DMS 273 (cell line): ENCODE data around the gene CDC45.

Source experiments
- DNase-seq: peaks from one replicate; lab custom pipeline; 2025; ENCODE audit not compliant: unreplicated experiment; lab: John Stamatoyannopoulos, UW

Gene CDC45

DNA sequence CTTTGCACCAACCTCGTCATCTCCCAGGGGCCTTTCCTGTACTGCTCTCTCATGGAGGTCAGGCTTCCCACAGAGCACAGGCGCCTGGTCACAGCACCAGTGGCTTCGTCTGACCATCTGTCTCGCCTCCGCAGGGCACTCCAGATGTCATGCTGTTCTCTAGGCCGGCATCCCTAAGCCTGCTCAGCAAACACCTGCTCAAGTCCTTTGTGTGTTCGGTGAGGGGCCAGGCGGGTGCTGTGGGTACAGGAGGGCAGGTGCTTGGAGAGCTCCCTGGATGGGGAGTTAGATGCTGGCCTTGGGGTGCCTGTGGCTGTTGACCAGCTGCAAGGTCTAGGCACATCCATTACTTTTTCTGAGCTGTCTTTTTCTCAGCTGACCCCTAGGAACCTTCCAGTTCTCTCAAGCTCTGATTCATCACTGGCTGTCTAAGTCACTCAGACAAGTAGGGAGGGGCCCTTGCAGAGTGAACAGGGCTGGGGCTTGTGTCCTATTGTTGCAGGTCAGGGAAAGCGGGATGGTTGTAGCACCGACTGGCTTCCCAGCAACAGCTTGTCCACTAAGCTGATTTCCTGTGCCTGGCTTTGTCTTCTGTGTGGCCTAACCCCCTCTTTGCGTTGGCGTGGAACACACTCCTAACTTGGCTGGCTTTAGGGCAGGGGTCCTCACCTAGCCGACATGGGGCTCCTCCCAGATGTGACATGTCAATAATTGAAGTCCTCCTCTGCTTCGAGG is 35.3 kb downstream of the CDC45 start:
- peak; percentile 93 for DNase-seq

DNA sequence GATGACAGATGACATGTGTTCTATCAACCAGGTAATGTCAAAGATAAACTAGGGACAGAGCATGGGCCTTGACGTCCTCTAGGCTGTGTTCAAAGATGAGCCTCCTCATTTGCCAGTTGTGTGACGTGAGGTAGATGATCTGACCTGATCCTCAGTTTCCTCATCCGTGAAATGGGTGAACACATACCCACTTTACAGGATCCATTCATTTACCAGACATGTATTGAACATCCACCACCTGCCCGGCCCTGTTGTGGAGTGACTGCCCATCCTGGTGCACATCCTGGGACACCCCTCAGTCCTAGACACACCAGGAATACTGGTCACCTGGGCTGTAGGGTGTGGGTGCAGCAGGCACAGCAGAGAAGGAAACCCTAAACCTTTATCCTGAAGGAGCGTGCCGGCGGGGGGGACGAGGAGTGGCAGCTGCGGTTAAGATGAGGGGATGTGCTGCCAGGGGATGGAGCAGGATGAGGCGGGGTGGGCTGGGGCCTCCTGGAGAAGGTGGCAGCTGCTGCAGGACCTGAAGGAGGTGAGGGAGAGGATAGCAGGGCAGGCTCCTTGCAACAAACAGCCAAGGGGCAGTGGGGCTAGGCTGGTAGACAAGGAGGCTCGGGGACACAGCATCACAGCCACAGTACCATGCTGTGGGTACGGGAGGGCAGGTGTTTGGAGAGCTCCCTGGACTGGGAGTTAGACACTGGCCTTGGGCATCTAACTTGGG is 36.1 kb downstream of the CDC45 start:
- no peak for DNase-seq

DNA sequence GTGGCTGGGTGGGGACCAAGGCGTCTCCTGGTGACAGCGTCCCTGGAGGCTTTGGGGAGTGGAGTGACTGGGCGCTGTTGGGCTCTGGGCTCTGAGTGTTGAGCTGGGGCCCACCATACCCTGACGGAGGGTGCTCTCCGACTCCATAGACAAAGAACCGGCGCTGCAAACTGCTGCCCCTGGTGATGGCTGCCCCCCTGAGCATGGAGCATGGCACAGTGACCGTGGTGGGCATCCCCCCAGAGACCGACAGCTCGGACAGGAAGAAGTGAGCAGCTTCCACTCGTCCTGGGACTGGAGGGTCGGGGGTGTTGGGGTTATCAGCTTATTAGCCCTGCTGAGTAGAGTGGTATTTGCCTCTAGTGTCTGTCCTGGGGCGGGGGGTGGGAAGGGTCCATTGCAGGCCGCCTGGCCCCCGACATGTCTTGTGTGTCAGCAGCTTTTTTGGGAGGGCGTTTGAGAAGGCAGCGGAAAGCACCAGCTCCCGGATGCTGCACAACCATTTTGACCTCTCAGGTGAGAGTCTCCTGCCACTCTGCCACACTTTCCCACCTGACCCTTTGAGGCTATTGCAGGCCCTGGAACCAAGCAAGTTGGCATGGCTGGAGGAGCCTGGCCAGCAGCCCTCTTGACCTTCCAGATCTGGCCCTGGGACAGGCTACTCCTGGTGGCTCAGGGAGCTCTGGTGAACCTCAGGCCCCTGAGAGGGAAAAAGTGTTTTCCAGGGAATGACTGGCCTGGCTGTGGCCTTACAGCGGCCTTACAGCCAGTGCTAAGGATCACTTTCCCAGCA is 36.9 kb downstream of the CDC45 start:
- no peak for DNase-seq

DNA sequence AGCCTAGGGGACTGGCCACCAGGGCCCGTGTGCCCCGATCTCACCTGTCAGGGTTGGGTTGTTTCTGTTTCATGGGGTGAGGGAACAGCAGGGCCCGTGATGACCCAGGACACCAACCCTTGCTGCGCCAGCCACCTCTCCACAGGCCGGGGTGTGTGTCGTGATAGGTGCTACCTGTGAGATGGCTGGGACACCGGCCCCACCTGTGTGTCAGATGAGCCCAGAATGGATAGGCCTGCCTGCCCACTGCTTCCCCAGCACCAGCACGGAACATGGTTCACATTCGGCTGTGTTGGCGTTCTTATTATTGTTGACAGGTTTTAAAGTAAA is 37.4 kb downstream of the CDC45 start:
- no peak for DNase-seq

DNA sequence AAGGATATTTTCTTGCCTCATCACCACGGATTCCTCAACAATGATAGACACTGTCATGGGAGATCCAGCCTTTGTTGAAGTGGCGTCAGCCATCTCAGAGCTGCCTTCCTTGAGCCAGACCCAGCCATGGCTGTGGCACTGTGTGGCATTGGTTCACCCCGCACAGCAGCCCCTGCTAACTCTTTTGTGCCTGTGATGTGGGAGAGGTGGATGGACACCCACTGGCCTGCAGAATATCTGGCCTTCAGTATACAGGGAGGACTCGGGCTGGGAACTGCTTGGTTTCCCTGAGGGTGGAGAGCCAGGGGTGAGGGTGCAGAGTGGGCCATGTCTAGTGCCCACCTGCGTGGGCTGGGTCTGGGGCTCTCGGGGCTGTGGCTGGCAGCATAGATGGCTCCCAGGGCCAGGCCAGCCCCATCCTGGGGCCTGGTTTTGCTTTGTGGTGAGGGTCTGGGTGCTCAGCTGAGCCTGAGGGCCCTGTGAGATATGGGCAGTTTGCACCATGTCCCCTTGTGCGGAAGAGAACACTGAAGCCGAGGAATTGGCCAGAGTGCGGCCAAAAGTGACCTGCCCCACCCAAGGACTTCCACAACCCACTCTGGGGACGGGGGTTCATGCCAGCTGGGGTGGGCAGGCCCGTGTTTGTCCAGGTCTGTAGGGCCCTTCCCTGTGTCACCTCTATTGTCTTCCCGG is 38.3 kb downstream of the CDC45 start:
- no peak for DNase-seq

DNA sequence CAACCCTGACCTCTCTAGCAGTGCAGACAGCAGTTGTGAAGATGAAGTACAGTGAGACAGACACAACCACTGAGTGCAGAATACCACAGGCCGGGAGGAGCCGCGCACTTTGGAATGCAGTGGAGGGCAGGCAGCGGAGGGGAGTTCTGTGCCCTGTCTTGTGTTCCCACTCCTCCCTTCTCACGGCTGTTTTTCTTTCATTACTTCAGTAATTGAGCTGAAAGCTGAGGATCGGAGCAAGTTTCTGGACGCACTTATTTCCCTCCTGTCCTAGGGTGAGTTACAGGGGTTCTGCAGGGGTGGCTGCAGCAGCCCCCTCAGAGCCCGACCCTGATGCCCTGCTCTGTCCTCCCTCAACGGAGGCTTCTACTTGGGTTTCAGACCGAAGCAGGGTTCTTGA is 38.9 kb downstream of the CDC45 start:
- no peak for DNase-seq

DNA sequence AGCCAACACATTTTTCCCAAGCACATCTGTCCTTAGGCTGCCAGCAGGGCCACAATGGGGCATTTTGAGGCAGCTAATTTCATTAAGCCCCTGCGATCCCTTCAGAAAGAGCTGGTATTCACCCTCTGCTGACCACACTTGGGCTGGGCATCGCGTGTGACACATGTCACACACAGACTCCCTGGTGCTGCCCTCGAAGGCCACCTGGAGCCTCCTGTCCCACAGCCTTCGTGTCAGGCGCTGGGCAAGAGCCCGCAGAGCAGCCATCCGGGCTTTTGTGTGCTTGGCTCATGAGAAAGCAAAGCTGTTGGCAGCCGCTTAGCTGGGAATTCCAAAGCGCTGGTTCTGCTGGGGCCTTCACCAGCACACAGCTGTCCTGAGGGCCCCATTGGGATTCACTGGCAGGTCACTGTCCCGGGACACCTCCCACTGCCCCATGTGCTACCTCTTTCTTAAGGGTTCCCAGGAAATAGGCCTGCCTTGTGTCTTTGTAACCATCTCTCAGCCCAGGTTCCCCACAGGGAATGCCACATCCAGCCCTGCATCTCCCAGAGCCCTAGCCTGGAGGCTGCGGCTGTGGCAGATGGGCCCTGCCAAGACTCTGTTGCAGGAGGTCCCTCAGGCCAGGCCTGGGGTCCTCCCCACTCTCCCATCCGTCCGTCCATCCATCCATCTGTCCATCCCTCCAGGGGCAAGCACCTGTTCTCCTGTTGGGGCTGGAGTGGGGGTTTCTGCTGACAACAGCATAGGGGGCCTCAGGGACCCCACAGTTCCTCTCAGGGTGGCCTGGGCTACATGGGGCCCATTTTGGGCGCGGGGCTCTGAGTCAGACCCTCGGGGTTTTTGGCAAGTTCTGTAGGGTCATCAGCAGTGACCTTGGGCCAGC is 39.6 kb downstream of the CDC45 start:
- DNase-seq: peak; percentile 36

DNA sequence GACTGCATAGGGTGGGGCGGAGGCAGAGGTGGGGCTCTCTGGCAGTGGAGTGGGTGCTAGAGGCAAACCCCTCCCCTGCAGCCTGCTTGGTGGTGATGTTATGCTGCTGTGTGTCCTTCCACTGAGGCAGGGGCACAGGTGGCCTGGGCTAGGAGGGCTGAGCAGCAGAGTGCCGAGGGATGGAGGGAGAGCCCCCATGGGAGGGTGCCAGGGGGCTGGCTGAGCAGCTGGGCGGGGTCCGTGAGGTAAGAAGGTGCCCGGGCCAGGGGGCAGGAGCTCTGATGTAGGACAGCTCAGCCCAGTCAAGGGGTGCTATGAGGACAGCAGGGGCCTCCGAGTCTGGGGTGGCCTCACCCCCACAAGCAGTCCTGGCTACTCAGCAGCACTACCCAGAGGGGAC is 40.3 kb downstream of the CDC45 start:
- no peak for DNase-seq

DNA sequence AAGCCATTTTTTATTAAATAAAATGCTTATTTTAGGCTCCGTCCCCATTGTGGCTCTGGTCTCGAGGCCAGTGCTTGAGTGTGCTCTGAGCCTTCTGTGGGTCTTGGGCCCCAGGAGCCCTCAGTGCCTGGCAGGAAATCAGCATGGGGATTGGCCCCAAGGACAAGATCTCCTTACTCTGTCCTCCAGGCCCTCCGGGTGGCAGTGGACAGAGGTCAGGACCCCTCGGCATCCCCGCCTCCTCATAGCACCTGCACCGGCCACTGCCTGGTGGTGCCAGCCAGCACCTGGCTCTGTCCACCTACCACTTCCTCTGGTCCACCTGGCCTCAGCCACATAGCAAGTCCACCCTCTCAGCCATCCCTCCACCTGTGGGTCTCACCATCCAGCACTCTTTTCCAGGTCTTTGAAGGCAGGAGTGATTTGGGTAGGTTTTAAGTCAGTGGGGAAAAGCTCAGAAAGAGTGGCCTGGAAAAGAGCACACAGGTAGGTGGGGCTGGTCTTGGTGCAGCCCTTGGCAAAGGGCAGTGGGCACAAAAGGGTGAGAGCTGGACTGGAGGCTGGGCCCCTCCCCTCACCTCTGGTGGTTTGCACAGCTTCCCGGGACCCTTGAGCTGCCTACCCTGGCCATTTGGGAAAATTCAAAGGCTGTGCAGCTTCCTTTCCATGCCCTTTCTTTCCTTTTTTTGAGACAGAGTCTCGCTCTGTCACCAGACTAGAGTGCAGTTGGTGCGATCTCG is 41.0 kb downstream of the CDC45 start:
- DNase-seq: no peak

DNA sequence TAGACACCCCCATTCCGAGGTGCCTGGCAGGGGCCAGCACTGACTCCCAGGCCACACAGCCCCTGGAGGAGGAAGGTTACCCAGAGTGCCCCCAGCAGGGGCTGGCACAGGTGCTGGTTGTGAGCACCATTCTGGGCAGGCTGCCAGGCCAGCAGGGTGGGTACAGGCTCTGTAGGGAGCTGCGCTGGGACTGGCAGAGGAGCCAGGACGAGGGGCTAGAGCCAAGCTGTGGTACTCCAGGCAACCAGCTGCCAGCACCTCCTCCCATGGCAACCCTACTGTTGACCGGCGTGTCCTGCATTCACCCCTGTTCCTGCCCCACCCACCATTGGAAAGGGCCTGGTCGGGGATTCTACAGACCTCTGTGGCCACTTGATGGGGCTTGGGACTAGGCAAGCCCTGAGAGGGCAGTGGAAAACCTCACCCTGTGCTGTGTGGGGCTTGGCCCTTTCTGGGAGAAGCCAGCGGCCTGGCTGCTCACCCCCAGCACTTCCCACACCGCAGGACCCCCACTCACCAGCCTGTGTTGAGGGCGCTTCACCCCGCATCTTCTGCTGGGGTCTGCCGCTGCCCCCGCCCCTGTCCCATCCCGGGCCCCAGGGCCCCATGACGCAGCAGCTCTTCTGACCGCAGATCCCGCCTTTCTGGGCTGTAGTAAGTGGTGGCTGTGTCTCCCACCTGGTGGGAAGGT is 42.6 kb downstream of the CDC45 start:
- peak; percentile 93 for DNase-seq

DNA sequence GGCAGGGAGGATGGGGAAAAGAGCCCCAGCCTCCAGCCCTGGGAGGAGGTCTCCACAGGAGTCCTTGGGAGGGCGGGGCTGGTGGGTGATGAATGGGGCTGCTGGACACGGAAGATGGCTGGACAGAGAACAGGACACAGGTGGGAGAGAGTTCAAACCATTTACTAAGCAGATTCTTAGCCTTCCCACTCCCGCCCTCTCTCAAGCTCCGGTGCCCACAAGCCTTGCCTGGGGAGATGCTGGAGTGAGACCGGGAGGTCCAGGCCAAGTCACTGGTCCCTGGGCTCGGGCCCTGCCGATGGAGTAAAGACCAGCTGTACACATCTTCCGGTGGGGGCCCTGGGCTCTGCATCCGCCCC is 43.1 kb downstream of the CDC45 start:
- DNase-seq: no peak

DNA sequence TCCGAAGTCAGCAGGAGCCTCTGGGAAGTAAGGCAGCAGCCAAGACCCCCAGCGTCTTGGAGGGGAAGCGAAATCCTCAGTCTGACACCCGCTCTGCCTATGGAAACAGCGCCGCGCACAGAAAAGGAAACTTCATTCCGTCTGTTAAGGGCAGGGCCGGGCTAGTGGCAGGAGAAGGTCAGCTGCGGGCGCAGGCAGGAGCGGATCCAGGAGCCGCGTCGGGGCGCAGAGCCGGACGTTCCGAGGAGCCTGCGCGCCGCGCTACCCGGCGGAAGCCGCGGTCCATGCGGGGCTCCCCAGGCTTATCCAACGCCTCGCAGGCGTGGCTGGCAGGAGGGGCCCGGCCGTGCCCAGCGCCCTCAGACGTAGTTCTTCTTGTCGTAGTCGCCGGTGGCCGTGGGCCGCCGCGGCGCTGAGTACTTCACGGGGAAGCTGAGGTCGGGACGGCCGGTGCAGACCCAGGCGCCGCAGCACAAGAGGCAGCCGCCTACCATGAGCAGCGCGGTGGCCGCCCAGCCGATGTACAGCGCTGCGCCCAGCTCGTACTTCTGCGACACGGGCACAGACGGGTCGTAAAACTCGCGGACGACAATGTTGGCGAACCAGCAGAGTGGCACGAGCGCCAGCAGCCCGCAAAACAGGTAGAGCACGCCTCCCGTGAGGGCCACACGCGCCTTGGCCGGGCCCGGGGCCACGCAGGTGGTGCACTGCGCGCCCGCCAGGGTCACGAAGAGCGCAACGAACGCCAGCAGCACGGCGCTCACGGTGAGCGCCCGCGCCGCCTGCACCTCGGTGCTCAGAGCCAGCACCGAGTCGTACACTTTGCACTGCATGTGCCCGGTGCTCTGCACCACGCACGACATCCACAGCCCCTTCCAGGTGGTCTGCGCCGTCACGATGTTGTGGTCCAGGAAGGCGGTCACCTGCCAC is 43.8 kb downstream of the CDC45 start:
- peak; percentile 63 for DNase-seq

DNA sequence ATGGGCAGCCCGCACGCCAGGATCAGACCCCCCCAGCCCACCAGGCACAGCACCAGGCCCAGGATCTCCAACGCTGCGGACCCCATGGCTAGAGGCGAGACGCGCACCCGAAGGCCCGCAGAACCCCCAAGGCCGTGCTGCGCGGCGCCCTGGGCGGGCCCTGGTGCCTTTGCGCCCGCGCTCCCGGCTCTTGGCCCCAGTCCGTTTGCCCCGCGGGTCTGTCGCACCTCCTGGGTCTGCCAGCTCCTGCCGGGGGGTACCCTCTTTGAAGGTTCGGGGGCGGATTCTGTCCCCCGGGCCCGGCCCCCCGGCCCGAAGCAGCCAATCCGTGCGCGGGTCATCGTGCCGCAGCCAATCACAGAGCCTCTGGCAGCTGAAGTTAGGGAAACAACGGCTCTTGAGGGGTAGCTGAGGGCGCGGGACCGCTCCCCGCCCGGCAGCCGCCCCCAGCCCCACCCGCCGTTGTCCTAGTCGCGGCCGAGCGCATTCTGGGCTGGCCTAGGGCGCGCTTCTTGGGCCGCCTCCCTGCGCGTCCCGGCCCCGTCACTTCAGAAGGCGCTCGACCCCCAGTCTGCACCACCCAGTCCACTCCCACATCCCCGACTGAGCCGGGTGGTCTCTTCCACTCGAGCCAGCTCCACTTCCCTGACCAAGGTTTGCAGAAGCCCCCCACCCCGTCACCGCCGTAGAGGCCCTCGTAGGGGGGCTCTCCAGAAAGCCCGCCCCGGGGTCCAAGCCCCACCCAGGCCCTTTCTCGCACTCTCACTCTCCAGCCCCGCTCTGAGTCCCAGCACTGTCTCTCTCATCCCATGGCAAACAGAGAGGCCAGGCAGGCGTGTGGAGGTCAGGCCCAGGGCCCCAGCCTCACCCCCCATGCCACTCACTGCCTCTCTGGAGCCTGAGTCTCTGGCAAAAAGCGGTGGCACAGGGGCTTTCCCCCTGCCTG is 44.7 kb downstream of the CDC45 start, which contains the start of gene CLDN5:
TSS of gene CLDN5 (minus strand) at position 241 of the 946 bp plus-strand sequence. CDS start at position 86, 155 bp downstream.
- DNase-seq: peak; percentile 65

DNA sequence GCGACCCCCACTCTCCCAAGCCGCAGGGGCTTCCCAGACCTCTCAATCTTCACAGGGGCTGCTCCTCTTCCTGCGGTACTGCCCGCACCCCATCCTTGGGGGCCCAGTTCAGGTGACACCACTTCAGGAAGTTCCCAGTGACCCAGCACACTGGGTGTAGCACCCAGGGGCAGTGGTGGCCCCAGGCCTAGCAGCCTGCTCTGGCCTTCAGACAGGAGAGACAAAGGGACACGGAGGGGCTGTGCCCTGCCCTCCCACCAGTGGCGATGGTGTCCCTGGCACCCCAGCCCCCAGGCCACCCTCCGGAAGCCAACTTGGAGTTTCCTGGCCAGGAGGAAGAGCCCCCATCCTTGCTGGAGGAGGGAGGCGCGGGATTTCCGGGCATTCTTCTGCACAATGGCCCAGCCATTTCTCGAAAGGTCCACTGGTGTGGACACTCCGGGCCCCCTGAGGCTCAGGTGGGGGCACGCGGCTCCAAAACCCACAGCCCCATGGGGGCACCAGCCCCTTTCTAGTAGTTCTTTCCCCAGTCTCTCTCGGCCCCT is 45.5 kb downstream of the CDC45 start:
- no peak for DNase-seq

DNA sequence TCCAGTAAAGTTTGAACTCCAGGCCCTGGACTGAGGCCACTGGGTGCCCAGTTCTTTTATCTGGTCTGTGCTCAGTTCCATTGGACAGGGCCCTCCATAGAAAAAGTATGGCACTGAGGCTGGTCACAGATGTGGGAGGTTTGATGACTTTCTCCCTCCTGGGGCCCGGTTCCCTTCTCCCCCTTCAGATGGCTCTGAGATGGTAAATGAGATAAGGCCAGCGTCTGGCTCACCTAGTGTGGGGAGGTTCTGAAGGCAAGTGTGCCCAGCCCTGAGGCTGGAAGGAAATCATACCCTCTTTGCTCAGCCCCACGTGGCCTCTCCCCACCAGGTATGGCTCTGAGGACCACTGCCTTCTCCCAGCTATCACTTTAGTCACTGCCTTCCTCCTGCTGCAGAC is 45.9 kb downstream of the CDC45 start:
- DNase-seq: no peak

DNA sequence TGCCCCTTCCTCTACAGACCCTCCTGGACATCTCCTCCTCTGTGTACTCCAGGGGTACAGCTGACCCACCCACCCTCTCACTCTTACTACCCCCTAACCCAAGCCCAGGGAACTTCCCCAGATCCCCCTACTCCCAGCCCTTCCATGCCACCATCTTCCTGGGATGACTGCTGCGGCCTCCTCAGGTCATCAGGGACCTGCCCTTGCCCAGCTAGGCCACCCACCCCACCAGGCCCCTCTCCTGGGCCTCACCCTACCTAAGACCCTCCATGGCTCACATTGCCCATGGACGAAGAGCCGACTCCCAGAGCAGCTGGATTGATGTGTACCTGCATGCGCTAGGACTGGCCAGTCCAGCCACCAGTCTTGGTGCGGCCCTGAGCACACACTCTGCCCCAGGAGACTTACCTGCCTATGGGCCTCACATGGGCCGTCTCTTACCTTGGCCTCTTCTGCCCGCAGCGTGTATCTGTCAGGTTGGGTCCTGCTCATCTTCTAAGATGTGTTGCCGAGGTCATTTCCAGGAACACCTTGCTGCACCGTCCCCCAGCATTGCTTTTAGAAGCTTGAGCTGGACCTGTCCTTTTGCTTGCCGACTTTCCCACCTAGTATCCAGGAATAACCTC is 46.5 kb downstream of the CDC45 start:
- DNase-seq: no peak
